T follicular helper cell (primary cell): ENCODE data around the gene TTC7B.

Experiments
- DNase-seq: peaks from one replicate; pipeline ENCODE4 v3.0.0-alpha.2; 2020; ENCODE audit warnings: low read depth

The TTC7B gene

DNA sequence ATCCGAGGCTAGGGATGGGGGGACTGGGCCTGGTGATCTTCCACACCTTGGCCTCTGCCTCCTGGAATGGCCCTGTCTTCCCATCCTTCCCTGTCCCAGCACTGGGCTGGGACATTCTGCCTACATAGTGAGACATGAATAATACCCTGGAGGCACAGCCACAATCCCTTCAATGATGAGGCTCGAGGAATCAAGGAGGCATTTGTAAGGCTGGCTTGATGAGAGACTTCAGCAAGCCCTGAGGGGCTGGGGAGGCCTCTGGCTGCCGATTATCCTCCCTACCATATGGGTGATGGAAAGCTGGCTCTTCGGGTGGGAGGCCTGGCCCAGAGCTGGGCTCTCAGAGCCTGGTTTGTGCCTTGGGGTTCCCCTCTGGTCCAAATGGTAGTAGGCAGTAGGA, 326.9 kb downstream of the TTC7B start:
- no peak for DNase-seq

DNA sequence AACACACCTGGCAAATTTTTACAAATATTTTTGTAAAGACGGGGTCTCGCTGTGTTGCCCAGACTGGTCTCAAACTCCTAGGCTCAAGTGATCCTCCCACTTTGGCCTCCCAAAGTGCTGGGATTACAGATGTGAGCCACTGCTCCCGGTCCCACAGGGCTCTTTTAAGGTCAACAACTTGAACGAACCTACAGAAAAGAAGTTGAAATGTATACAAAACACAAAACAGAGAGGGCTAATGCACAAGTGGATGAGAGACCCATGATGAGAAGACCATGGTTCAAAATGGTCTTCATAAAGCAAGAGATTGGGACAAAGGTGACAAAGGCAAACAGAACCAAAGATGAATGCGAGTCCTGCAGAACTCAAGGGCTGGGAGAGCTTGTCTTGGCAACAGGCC, 328.0 kb downstream of the TTC7B start:
- DNase-seq: no peak

DNA sequence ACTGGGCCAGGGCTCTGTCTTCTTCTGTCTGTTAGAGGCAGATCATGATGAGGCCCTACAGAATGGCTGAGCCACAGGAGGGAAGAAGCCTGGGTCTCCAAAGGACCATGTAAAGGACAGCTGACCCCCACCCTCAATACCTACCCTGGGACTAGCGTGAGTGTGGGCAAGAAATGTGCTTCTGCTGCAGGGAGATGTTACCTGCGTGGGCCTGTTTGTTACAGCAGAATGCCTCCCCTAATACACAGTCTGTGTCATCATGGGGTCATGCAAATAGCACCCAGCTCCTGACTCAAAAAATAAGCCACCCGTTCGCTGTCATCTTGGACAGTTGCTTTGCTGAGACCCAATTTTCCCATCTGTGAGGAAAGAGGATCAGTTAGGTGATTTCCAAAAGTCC, 328.8 kb downstream of the TTC7B start:
- no peak for DNase-seq

DNA sequence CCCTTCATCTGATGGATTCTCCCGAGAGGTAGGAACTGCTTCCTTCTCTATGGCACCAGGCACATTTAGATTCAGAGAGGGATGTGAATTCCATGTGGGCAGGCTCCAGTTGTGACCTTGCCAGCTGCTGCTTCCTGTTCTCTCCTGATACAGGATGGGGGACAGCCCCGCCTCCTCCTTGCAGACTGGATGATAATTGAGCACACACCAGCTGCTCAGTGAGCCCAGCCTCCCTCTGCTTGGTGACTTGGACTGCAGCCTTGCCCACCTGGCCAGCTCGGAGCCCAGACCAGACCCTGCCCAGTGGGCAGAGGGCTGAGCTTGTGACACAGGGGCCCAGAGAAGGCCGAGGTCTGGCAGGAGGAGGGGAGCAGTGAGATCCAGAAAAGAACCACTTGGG, 329.2 kb downstream of the TTC7B start:
- no peak for DNase-seq

DNA sequence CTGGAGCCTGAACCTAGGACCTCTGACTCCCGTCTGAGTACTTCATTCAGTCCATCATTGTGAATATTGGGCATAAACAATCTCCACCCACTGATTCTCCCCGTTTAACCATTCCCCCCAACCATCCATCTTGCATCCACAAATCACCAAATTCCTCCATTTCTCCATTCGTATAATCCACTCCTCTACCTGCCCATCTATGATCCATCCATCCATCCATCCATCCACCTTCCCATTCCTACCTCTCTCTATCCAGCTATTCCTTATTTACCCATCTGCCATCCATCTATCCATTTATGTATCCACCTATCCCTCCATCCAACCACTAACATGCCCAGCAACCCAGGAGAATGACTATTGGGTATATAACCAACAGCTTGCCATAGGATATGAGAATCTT, 331.9 kb downstream of the TTC7B start:
- no peak for DNase-seq

DNA sequence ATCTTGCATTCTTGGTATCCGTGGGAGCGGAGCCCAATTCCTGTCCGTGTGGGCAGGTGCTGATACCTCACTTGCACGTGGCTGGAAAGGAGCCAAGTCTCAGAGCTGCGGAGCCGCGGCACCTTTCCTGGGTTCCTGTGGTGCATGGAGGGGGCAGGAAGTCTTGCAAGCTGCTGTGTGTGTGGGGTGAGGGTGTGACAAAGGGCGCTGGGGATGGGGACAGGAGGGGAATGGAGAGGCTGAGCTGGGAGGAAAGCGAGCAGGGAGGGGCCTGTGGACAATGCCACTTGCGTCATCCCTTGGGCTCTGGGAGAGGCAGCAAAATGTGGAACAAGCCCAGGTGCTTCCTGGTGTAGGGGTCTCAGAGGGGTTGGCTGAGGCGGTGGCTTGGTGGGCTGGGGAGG, 332.7 kb downstream of the TTC7B start:
- peak; percentile 8 for DNase-seq

DNA sequence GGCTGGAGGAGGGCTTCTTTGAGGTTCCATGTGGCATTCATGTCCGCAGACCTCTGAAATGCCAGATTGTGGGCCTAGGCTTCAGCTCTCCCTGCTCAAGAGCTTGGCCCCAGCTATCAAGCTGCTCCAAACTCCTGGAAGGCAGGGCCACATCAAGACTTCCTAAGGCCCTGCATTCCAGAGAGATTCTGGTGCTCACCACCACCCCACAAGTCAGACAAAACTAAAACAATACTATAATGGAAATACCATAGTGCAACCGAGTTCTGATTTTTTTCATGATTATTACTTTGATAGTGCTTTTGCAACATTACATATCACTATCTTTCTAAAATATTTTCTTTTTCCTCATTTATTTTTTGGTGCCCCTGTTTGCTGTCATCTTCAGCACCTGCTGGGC, 333.1 kb downstream of the TTC7B start:
- no peak for DNase-seq

DNA sequence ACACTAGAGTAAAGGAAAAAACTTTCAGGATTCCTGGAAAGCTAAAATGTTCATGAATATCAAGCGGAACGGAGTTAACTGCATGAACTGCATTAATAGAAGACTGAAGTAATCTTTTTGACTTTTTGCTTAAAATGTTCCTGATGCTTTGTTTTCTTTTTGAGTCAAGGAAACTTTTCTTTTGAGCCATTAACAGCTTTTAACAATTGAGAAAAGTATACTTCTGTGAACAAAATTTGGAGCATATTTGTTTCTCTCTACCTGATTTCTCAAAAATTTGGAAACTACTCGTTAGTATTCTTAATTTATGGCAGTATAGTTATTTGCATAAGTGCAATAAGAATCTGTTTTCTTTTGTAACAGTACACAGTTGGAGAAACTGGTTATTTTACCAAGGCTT, 340.9 kb downstream of the TTC7B start:
- DNase-seq: no peak
